Hepatocyte (in vitro differentiated cells): ENCODE results near the gene KCP.

ENCODE experiments used
- EZH2 ChIP-seq: fragments of 200-600 bp; sonication (generic); IDR thresholded peaks from 2 replicates; pipeline ENCODE4 v1.6.1; 2016; ENCODE audit warnings: antibody characterized with exemption, mild to moderate bottlenecking, borderline replicate concordance
- EZH2phosphoT487 ChIP-seq: fragments of 200-600 bp; sonication (generic); IDR thresholded peaks from one replicate; pipeline ENCODE4 v1.6.1; 2018; ENCODE audit warnings: antibody characterized with exemption, mild to moderate bottlenecking, low read depth, moderate library complexity; ENCODE audit not compliant: unreplicated experiment, severe bottlenecking
- TF ChIP-seq, protein P1 (sequence below): fragments of 200-600 bp; sonication (generic); IDR thresholded peaks from 2 replicates; pipeline ENCODE4 v1.5.1; 2016; ENCODE audit warnings: antibody characterized with exemption, mild to moderate bottlenecking; ENCODE audit not compliant: poor library complexity

DNA sequence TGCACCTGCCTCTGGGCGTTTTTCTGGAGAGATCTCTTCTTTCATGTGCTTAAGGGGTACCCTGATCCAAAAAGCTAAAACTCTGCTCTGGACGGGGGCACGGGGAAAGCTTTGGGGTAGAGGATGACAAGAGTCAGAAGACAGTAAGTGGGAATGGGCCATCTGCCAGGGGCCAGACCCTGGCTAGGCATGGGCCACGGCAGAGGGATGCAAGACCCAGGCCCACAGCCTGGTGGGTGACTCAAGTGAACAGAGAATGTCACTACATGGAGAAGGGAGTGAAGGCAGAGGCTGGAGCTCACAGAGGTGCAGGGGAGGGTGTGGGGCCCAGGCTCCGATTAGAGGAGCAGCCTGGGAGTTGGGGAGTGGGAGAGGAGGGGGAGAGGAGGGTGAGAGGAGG, 65.0 kb downstream of the KCP start:
- TF ChIP-seq, protein P1, sequence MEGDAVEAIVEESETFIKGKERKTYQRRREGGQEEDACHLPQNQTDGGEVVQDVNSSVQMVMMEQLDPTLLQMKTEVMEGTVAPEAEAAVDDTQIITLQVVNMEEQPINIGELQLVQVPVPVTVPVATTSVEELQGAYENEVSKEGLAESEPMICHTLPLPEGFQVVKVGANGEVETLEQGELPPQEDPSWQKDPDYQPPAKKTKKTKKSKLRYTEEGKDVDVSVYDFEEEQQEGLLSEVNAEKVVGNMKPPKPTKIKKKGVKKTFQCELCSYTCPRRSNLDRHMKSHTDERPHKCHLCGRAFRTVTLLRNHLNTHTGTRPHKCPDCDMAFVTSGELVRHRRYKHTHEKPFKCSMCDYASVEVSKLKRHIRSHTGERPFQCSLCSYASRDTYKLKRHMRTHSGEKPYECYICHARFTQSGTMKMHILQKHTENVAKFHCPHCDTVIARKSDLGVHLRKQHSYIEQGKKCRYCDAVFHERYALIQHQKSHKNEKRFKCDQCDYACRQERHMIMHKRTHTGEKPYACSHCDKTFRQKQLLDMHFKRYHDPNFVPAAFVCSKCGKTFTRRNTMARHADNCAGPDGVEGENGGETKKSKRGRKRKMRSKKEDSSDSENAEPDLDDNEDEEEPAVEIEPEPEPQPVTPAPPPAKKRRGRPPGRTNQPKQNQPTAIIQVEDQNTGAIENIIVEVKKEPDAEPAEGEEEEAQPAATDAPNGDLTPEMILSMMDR = no peak
- TF ChIP-seq EZH2phosphoT487 (no peak), EZH2 (no peak)
